ENCODE results near the gene AQR.
A peak's percentile ranks its signal among the peaks of the same experiment; 100 is the strongest.
"Not testable (repeated sequence)": the region's sequence is repeated elsewhere in the genome, so short reads cannot be mapped to it uniquely, and the experiment has no call there.

Gene AQR

GRCh38 chr15:34952481-34952880 is 17.1 kb downstream of the AQR start:
- DNase-seq = no peak

GRCh38 chr15:34951993-34952392 is 17.5 kb downstream of the AQR start:
- DNase-seq = no peak

DNA sequence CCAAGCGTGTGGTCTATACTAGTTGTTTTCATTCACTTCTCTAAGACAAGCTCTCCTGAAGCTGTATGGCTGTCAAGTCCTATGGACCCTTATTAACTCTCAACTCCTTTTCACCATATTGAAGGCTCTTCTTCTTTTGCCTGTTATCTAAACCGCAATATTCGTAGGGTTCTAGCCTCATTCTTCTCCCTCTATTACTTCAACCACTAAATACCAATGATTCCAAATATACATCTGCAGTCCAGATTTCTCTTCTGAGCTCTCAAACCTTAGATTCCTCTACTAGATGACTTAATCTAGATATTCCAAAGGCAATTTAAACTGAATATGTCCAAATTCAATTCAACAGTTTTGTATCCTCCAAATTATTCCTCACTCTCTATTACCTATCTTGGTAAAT is 24.6 kb downstream of the AQR start:
- no peak for DNase-seq

DNA sequence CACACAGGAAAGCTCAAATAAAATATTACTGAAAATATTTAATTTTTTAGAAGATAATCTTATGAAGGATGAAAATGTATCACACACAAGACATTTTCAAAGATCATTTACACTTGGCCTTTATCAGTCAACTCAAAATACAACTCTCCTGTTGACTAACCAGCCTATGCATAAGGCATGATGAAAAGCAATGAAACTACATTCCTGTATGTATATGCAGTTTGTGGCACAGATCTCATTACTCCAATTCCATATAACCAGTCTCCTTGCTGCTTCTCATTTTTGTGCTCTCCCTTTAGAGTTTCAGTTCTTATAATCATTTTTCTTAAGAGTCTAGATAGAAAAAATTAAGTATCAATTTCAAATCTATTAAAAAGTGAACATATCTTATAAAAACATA is 25.8 kb downstream of the AQR start:
- DNase-seq = no peak

DNA sequence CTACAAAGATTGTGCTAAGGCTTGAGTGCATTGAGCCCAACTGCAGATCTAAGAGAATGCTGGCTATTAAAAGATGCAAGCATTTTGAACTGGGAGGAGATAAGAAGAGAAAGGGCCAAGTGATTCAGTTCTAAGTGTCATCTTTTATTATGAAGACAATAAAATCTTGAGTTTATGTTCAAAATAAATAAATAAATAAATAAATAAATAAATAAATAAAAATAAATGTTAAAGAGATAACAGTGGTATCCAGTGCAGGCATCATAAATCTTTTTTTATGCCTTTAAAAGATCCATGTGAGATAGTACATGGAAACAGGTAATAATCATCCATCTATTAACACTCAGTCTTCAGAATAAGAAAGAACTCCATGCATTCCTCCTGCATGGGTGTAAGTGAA is 26.3 kb downstream of the AQR start:
- not testable (repeated sequence) for DNase-seq

- DNase-seq = peak; percentile 36
Observed at GRCh38 chr15:34942363-34942762, 27.2 kb downstream of the AQR start.

DNA sequence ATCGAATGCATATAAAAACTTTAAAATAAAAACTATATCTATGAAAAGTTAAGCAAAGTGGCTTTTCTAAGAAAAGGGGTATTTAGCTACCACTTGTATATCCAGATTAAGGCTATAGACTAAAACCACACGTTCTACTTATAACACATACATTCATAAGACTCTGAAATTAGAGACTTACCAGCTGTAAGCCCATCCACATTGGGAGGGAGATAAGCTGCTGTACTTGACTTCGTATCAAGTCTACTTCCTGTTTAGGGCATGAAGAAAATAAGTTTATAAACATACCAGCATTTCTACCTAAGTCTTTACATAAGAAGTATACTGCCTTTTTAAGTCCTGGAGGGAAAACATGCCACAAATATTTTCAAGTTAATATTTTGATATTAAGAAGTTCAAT is 27.7 kb downstream of the AQR start:
- DNase-seq = no peak

DNA sequence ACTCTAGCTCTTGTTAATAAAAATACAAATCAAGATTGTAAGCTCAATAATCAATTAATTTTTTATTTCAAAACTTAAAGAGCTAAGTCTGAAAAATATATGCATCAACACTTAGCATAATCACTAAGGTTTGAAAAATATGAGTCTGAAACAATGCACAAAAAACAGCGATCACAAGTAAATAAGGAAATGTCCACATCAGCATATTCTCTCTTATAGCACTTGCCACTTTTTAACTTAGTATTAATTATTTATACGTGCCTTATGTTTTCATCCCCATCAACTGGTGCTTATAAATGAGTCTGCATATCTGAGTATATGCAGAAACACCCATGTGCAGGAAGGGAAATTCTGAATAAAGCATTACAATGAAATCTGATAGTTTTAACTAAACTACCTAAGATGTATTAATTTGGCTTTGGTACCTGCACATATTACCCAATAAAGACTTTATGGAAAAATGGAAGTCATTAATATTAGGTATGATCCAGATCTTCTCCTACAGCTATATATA is 28.3 kb downstream of the AQR start:
- no peak for DNase-seq

DNA sequence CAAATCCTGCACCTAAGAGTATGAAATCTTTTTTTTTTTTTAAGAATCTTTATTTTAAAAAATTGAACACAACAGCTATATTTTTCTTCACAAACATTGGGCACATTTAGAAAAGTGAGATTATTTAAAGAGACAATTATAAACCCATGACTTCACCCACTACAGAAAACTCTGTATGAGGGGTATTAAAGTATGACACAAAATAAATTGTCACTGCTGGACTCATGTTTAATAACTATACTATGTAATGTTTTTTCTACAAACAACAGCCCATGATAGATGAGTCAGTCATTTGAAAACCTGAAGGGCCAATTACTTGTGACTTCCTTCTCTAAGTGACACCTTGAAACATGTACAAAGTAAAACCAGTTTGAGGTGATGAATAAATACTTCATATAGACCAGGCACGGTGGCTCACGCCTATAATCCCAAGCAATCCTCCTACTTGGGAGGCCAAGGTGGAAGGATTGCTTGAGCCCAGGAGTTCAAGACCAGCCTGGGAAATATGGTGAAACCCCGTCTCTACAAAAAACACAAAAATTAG is 36.0 kb downstream of the AQR start:
- DNase-seq = peak; percentile 50

DNA sequence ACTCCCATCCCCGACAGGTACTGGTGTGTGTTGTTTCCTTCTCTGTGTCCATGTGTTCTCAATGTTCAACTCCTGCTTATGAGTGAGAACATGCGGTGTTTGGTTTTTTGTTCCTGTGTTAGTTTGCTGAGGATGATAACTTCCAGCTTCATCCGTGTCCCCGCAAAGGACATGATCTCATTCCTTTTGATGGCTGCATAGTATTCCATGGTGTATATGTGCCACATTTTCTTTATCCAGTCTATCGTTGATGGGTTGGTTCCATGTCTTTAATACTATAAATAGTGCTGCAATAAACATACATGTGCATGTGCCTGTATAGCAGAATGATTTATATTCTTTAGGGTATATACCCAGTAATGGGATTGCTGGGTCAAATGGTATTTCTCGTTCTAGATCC is 41.2 kb downstream of the AQR start:
- DNase-seq = not testable (repeated sequence)

- DNase-seq = peak; percentile 98
Observed at GRCh38 chr15:34927726-34928125, 41.8 kb downstream of the AQR start.

DNA sequence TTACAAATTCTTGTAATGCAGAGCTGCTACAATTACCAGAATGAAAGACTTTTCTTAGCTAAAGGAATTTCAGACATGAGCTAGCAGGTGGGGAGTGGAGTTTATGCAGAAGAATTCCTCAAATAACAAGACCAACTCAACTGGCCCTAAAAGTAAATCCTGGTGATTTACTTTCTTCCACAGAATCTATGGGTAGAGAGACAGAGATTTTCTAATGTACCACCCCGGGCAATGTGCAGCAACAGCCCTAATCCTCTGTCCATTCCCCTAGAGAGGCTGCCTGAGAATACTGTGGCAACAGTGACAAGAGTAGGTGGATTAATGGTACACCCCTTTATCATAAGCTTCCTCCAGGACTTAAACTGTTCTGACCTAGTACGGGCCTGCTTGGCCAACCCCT is 55.2 kb downstream of the AQR start:
- DNase-seq = no peak

GRCh38 chr15:34905047-34905446 is 64.5 kb downstream of the AQR start:
- DNase-seq = no peak

DNA sequence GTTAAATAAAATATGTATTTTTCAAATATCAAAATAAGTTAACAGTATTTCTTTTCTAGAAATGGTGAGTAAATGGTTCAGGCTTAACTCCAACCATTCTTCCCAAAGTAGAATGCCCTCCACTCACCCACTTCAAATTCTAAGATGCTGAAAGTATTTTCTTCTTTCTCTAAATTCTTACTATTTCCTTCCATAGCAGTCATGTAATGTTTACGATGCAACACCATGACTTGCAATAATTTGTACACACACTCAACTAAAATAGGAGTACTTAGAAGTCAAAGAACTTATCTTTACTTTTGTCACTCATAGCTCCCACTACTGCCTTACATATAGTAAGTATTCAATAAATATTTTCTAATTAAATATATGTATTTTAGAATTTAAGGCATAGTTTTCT is 65.0 kb downstream of the AQR start:
- no peak for DNase-seq

GRCh38 chr15:34900748-34901147 is 68.8 kb downstream of the AQR start:
- DNase-seq = no peak

- DNase-seq = no peak
Observed at GRCh38 chr15:34896183-34896582, 73.4 kb downstream of the AQR start.

GRCh38 chr15:34893967-34894366 is 75.6 kb downstream of the AQR start:
- DNase-seq = no peak

DNA sequence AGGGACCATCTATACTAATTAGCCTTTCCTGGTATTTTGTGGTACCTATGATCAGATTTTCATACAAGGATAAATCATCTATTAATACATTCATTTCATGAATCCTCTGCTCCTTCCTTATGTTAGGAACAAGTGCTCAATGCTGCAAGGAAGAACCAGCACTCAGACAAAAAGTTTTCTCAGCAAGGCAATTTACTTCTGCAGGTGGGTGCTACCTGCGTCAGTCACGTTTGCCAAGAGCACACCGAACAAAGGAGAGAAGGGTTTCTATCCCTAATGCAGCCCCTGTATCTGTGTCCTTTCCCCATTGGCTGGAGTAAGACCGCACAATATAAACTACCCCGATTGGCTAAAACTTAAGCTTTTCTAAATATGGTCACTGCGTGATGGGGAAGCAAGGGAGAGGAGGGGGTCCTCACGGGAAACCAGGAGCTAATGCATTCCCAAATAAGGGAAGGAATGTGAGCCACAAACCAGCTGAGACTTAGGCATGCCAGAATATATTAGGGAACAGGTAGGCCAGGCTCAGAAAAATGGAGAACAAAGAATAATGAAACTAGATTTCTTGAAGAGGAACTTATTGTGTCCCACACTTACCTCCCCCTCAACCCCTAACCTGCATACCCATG is 76.5 kb downstream of the AQR start:
- DNase-seq = no peak

GRCh38 chr15:34890424-34890823 is 79.1 kb downstream of the AQR start:
- no peak for DNase-seq

- no peak for DNase-seq
Observed at GRCh38 chr15:34889476-34889875, 80.1 kb downstream of the AQR start.

GRCh38 chr15:34886134-34886533 is 83.4 kb downstream of the AQR start:
- no peak for DNase-seq

DNA sequence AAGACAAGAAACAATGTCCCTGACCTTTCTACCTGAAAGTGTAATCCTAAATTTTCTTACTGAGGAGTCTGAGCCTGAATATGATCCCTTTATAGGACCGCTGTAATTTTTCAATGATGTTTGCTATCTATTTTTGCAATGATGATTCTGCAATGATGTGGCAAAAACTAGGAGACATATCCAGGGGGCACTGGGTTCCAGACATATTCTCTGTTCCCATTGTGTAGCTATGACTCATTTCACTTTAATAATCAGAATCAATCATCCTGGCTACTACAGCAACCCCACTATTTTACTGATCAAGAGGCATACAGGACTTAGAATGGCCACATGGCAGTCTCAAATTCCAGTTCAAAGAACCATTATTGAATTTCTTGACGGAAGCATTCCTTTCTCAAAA is 85.9 kb downstream of the AQR start:
- no peak for DNase-seq

GRCh38 chr15:34883042-34883441 is 86.5 kb downstream of the AQR start:
- DNase-seq = no peak

DNA sequence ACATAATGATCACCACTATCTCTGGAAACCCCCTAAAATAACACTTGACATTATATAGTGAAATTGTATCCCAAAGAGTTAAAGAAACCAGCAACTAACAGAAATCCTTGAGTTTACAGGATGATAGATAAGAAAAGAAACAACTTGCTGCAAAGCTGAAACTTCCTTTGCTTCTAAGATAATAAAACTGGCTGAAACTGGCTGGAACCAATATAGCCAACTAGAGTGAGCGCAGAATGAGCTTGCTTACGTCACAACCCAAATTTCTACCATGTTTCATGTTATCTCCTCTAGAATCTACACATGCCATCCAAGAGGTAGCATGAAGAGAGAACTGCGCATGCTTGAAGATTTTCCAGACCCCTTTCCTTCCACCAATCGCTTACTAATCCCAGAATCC is 90.4 kb downstream of the AQR start:
- no peak for DNase-seq

DNA sequence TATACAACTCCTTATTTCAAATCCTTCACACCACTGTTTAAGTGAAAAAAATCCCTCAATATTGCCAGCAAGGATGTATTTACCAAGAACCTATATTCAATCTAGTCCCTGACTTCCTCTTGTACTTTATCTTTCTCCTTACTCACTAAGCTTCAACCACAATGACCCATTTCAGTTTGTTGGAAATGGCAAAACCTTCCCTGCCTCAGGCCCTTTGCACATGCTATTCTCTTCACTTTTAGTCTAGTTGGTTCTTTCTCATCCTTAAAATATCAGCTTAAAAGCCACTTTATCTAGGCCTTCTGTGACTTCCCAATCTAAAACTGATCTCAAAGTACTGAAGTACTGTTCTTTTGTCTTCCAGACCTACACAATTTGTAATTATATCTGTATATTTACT is 92.9 kb downstream of the AQR start:
- DNase-seq = no peak

All from DMS53 (cell line).